Heart left ventricle (tissue), 16 donors: ENCODE measurements around the gene SCPEP1. TPM values are rescaled to one million over a fixed set of nuclear protein-coding genes. Genes with fewer than 3 reads are reported as not detected.
"Not testable (repeated sequence)": the region's sequence is repeated elsewhere in the genome, so short reads cannot be mapped to it uniquely, and the experiment has no call there.

Source experiments
- ATAC-seq, 4 donors: fragments of 200-7000 bp; cut with Tn5 transposase; one replicate each; pipeline ENCODE4 v1.9.1; 2020 to 2022; ENCODE audit warnings: moderate library complexity in 4 of 4, mild to moderate bottlenecking in 3 of 4, moderate number of reproducible peaks in 1 of 4
- DNase-seq, 5 donors: peaks; one replicate each; pipeline ENCODE4 v3.0.0-alpha.2; 2020
- H3K27ac ChIP-seq, 12 donors: fragments of 200-600 bp; sonication (generic) in 4 of 12; one replicate each; pipeline versions ENCODE4 v1.5.0 to v1.8.0; 2016 to 2022; ENCODE audit warnings: mild to moderate bottlenecking in 2 of 12
- H3K27me3 ChIP-seq, 9 donors: fragments of 200-600 bp; sonication (generic) in 2 of 9; one replicate each; pipeline versions ENCODE4 v1.5.1 to v1.8.0; 2016 to 2022; ENCODE audit warnings: mild to moderate bottlenecking in 3 of 9
- H3K36me3 ChIP-seq, 9 donors: fragments of 200-600 bp; sonication (generic) in 2 of 9; one replicate each; pipeline versions ENCODE4 v1.5.0 to v1.8.0; 2018 to 2022; ENCODE audit warnings: mild to moderate bottlenecking in 2 of 9
- H3K4me1 ChIP-seq, 12 donors: fragments of 200-600 bp; sonication (generic) in 4 of 12; one replicate each; pipeline versions ENCODE4 v1.5.0 to v1.8.0; 2016 to 2022; ENCODE audit warnings: mild to moderate bottlenecking in 3 of 12
- H3K4me3 ChIP-seq, 12 donors: fragments of 200-600 bp; sonication (generic) in 4 of 12; one replicate each; pipeline versions ENCODE4 v1.5.0 to v1.8.0; 2017 to 2022; ENCODE audit warnings: mild to moderate bottlenecking in 9 of 12, moderate library complexity in 4 of 12
- H3K9me3 ChIP-seq, 12 donors: fragments of 200-600 bp; sonication (generic) in 4 of 12; one replicate each; pipeline versions ENCODE4 v1.5.0 to v1.8.0; 2016 to 2022; ENCODE audit warnings: mild to moderate bottlenecking in 1 of 12
- POLR2A ChIP-seq, 2 donors: fragments of 450-650 bp; IDR thresholded peaks; one replicate each; pipeline ENCODE4 v1.6.1; 2017; ENCODE audit warnings: antibody characterized with exemption in 2 of 2, mild to moderate bottlenecking in 2 of 2, moderate library complexity in 2 of 2
- WGBS, 4 donors: extraction: QIAGEN DNeasy Blood & Tissue Kit in 2 of 4; methylation state at CpG; one replicate each; pipeline versions ENCODE4 v1.1.5 to v1.1.7; 2013 to 2018; 5-methylcytosine and 5-hydroxymethylcytosine counted together
- intact Hi-C, 10 donors: fragments of 100-400 bp; cut with DNase I; formaldehyde crosslinking; loops; one replicate each; pipeline versions ENCODE4 v1.11.1 to v1.14.2; 2022
- polyA plus RNA-seq, 2 donors: library from polyadenylated mRNA; stranded (reverse); fragments of 200-250 nt; gene quantifications; one replicate each; pipeline ENCODE4 v1.2.3, GENCODE V29; 2013
- total RNA-seq, 9 donors: library from RNA; depleted of rRNA in 2 of 9; stranded (reverse); fragments of >200 nt in 2 of 9; fragmentation: NEBNext Ultra II Directional in 3 of 9; extraction: Animal tissue kit (Norgen Biotek cat#: 25700) in 3 of 9; gene quantifications; one replicate each; pipeline versions ENCODE4 v1.1.0 to v1.2.4, GENCODE V29; 2016 to 2023
- TF ChIP-seq, protein P1 (sequence below), 12 donors: fragments of 200-600 bp; sonication (generic) in 4 of 12; IDR thresholded peaks; one replicate each; pipeline versions ENCODE4 v1.5.0 to v1.8.0; 2018 to 2022; ENCODE audit warnings: antibody characterized with exemption in 12 of 12, mild to moderate bottlenecking in 5 of 12
- donor health status: ischemic (EF 13 %, LVEDD 7.1; RV severe dilation, severe dysfunction).
- donor health status: healthy with polysubstance abuse.
- donor health status: DM: no; HTN: yes; CAD: no.
- donor health status: DM: no; HTN: no; CAD: no.
- donor health status: ischemic (EF 25% LVEDD 6.9; RV normal size, moderate dysfunction).
- donor health status: ischemic (EF 25% LVEDD 5.7; RV mildly dilated, moderate dysfunction).
- donor health status: healthy.
- donor health status: DM: yes; HTN: yes; CAD: no.
- donor health status: ischemic (EF 35%, LVEDD 5.7; RV mildly dilated, moderate dysfunction).
- donor health status: nonischemic (EF 11% LVEDD 7.7; RV severe dilation, severe dysfunction).
- donor health status: DM: yes; HTN: yes; CAD: no.
- donor health status: PGD.
- donor health status: ischemic (EF 29% LVEDD 5.4; RV normal size, mild dysfunction).
- donor health status: nonischemic (EF 23%, LVEDD 6.1; RV moderate dilation, normal function).

The SCPEP1 gene
- total and polyA plus RNA-seq, 11 donors, result 31.9 to 162 (median 58.0) TPM

- WGBS, 4 donors, result 51 to 69% (median 59%) methylated on average over 1 of the region's 1 CpG
- Histone ChIP-seq H3K4me1 (peaks cover 0 to 3% (median 0%) of the 10 kb centered on the region in 12 donors), H3K4me3 (no peak overlapping the region), H3K9me3 (no peaks in the 10 kb centered on the region), H3K36me3 (peaks cover 0 to 83% (median 75%) of the 10 kb centered on the region in 9 donors), H3K27me3 (no peaks in the 10 kb centered on the region), H3K27ac (no peak overlapping the region)
- DNase-seq (no peak), ATAC-seq (no peak)
- intact Hi-C loops, result no loop called here
- TF ChIP-seq, protein P1, sequence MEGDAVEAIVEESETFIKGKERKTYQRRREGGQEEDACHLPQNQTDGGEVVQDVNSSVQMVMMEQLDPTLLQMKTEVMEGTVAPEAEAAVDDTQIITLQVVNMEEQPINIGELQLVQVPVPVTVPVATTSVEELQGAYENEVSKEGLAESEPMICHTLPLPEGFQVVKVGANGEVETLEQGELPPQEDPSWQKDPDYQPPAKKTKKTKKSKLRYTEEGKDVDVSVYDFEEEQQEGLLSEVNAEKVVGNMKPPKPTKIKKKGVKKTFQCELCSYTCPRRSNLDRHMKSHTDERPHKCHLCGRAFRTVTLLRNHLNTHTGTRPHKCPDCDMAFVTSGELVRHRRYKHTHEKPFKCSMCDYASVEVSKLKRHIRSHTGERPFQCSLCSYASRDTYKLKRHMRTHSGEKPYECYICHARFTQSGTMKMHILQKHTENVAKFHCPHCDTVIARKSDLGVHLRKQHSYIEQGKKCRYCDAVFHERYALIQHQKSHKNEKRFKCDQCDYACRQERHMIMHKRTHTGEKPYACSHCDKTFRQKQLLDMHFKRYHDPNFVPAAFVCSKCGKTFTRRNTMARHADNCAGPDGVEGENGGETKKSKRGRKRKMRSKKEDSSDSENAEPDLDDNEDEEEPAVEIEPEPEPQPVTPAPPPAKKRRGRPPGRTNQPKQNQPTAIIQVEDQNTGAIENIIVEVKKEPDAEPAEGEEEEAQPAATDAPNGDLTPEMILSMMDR (IDR thresholded peaks at IDR 0.05), result no peak
- TF ChIP-seq POLR2A (IDR thresholded peaks at IDR 0.05), result no peak
These were observed 30.2 kb upstream of the SCPEP1 start for GRCh38 chr17:56947741-56948140.

- peaks cover 0 to 77% (median 68%) of the 10 kb centered on the region in 9 donors for H3K36me3 ChIP-seq
- no peak for ATAC-seq
- H3K9me3 ChIP-seq, result no peaks in the 10 kb centered on the region
- no peak overlapping the region for H3K4me3 ChIP-seq
- H3K27ac ChIP-seq, result no peak overlapping the region
- TF ChIP-seq POLR2A (IDR thresholded peaks at IDR 0.05), result no peak
- WGBS, 4 donors, result 91 to 100% (median 99%) methylated on average over 1 of the region's 1 CpG
- peaks cover 0 to 3% (median 0%) of the 10 kb centered on the region in 12 donors for H3K4me1 ChIP-seq
- DNase-seq, result no peak
- no peaks in the 10 kb centered on the region for H3K27me3 ChIP-seq
- intact Hi-C loops, result no loop called here
These were observed 29.4 kb upstream of the SCPEP1 start for GRCh38 chr17:56948491-56948890.

GRCh38 chr17:56949595-56949994, 28.3 kb upstream of the SCPEP1 start:
- TF ChIP-seq, protein P1 (IDR thresholded peaks at IDR 0.05), result no peak
- TF ChIP-seq POLR2A (IDR thresholded peaks at IDR 0.05), result no peak
- H3K36me3 ChIP-seq, result peaks cover 0 to 68% (median 57%) of the 10 kb centered on the region in 9 donors
- WGBS, 4 donors, result 36 to 71% (median 53%) methylated on average over 3 of the region's 3 CpGs

DNA sequence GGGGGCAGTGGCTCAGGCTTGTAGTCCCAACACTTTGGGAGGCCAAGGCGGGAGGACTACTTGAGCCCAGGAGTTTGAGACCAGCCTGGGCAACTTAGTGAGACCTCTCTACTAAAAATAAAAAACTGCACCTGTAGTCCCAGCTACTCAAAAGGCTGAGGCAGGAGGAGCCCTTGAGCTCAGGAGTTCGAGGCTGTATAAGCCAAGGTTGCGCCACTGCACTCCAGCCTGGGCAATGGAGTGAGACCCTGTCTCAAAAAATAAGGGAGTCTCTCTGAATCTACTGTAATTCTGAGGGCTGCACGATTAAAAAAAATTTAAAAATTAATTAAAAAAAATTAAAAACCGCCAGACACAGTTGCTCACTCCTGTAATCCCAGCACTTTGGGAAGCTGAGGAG, 20.9 kb upstream of the SCPEP1 start:
- Histone ChIP-seq H3K36me3 (peaks cover 0 to 3% (median 0%) of the 10 kb centered on the region in 9 donors), H3K27me3 (no peaks in the 10 kb centered on the region), H3K9me3 (no peaks in the 10 kb centered on the region), H3K27ac (no peak overlapping the region), H3K4me3 (no peak overlapping the region), H3K4me1 (peaks cover 0 to 25% (median 12%) of the 10 kb centered on the region in 12 donors)
- DNase-seq, result no peak
- no peak for ATAC-seq
- intact Hi-C loops, result no loop called here
- 92 to 99% (median 96%) methylated on average over 5 of the region's 5 CpGs for WGBS, 4 donors
- TF ChIP-seq POLR2A (IDR thresholded peaks at IDR 0.05), result no peak

More at GRCh38 chr17:56949595-56949994, 28.3 kb upstream of the SCPEP1 start:
- Histone ChIP-seq H3K9me3 (no peaks in the 10 kb centered on the region), H3K27me3 (no peaks in the 10 kb centered on the region), H3K4me3 (no peak overlapping the region), H3K4me1 (peaks cover 0 to 3% (median 0%) of the 10 kb centered on the region in 12 donors), H3K27ac (no peak overlapping the region)
- ATAC-seq, result no peak
- intact Hi-C loops, result no loop called here
- DNase-seq, result no peak

- peak; percentile 90 to 95 (median 93) for DNase-seq
- TF ChIP-seq, protein P1 (IDR thresholded peaks at IDR 0.05), result peak; percentile 99 to 100 (median 100)
- TF ChIP-seq POLR2A (IDR thresholded peaks at IDR 0.05), result peak in 1 of 2 donors; percentile 29
- no peaks in the 10 kb centered on the region for H3K27me3 ChIP-seq
- H3K4me1 ChIP-seq, result peaks cover 0 to 25% (median 12%) of the 10 kb centered on the region in 12 donors
- peak; percentile 87 to 98 (median 98) for ATAC-seq
- peak within 1 kb of the TSS; percentile 61 to 98 (median 74) for H3K4me3 ChIP-seq
- H3K27ac ChIP-seq, result peak within 1 kb of the TSS; percentile 35 to 91 (median 86)
- intact Hi-C loops, result no loop called here
- no peaks in the 10 kb centered on the region for H3K9me3 ChIP-seq
- no peaks in the 10 kb centered on the region for H3K36me3 ChIP-seq
- WGBS, 4 donors, result 4 to 6% (median 4%) methylated on average over 45 to 59 of the region's 59 CpGs
These were observed 17.1 kb upstream of the SCPEP1 start, which contains the start of gene COIL for GRCh38 chr17:56960596-56961538. TSS of gene COIL (minus strand) at chr17:56961050. CDS start at chr17:56961019, 31 bp downstream.

- H3K27me3 ChIP-seq, ATAC-seq, intact Hi-C loops, H3K36me3 ChIP-seq, H3K27ac ChIP-seq, H3K4me1 ChIP-seq, H3K4me3 ChIP-seq, H3K9me3 ChIP-seq, DNase-seq: not testable (repeated sequence)
- 90 to 94% (median 94%) methylated on average over 9 of the region's 9 CpGs for WGBS, 4 donors
These were observed 12.7 kb upstream of the SCPEP1 start for GRCh38 chr17:56965241-56965640.

GRCh38 chr17:56965681-56966080, 12.2 kb upstream of the SCPEP1 start:
- H3K9me3 ChIP-seq, H3K27me3 ChIP-seq, H3K4me3 ChIP-seq, ATAC-seq, intact Hi-C loops, DNase-seq, H3K4me1 ChIP-seq, H3K36me3 ChIP-seq, H3K27ac ChIP-seq: not testable (repeated sequence)
- WGBS, 4 donors, result 79 to 83% (median 80%) methylated on average over 6 of the region's 6 CpGs
